Mucosa of gallbladder (tissue), 1 donor: ENCODE data around the gene COL8A2. TPM values are rescaled to one million over a fixed set of nuclear protein-coding genes. Genes with fewer than 3 reads are reported as not detected.

Source experiments
- DNase-seq: peaks from one replicate; pipeline ENCODE4 v3.0.0-alpha.2; 2020; ENCODE audit warnings: low spot score
- total RNA-seq: library from RNA; stranded (reverse); gene quantifications from one replicate; pipeline ENCODE4 v1.2.1, GENCODE V29; 2021
- donor health status: DM: no; HTN: no; CAD: no.

The COL8A2 gene
- total RNA-seq, 1 donor from 2014 or later: 10.8 TPM

- no peak for DNase-seq
These were observed 9.8 kb downstream of the COL8A2 start for GRCh38 chr1:36115200-36115669.

- DNase-seq: no peak
These were observed 10.7 kb downstream of the COL8A2 start for GRCh38 chr1:36114371-36114770.

- no peak for DNase-seq
These were observed 12.2 kb downstream of the COL8A2 start for GRCh38 chr1:36112823-36113222.

- no peak for DNase-seq
These were observed 13.9 kb downstream of the COL8A2 start for GRCh38 chr1:36111151-36111550.

- DNase-seq: no peak
These were observed 15.9 kb downstream of the COL8A2 start for GRCh38 chr1:36109041-36109679.

- DNase-seq: no peak
These were observed 16.7 kb downstream of the COL8A2 start for GRCh38 chr1:36108314-36108713.

- DNase-seq: no peak
These were observed 17.6 kb downstream of the COL8A2 start for GRCh38 chr1:36107394-36107793.

GRCh38 chr1:36106269-36106668 is 18.8 kb downstream of the COL8A2 start:
- no peak for DNase-seq

GRCh38 chr1:36101546-36101945 is 23.5 kb downstream of the COL8A2 start:
- no peak for DNase-seq

GRCh38 chr1:36100376-36100775 is 24.6 kb downstream of the COL8A2 start:
- no peak for DNase-seq

- peak; percentile 78 for DNase-seq
These were observed 25.2 kb downstream of the COL8A2 start for GRCh38 chr1:36099681-36100341.

- DNase-seq: no peak
These were observed 26.2 kb downstream of the COL8A2 start for GRCh38 chr1:36098650-36099365.

GRCh38 chr1:36097693-36098585 is 27.1 kb downstream of the COL8A2 start:
- no peak for DNase-seq

GRCh38 chr1:36096500-36097432 is 28.3 kb downstream of the COL8A2 start:
- no peak for DNase-seq

GRCh38 chr1:36095760-36096405 is 29.1 kb downstream of the COL8A2 start:
- DNase-seq: no peak

GRCh38 chr1:36094621-36095061 is 30.4 kb downstream of the COL8A2 start:
- DNase-seq: no peak

GRCh38 chr1:36093929-36094328 is 31.1 kb downstream of the COL8A2 start:
- no peak for DNase-seq

GRCh38 chr1:36093226-36093625 is 31.8 kb downstream of the COL8A2 start:
- DNase-seq: no peak

GRCh38 chr1:36092798-36093185 is 32.2 kb downstream of the COL8A2 start:
- DNase-seq: no peak

- DNase-seq: no peak
These were observed 32.7 kb downstream of the COL8A2 start for GRCh38 chr1:36092166-36092797.
